ENCODE results near the gene PUM2.

Gene PUM2

GRCh38 chr2:20339012-20339411 lies 11.6 kb downstream of the PUM2 start:
- no peak for DNase-seq (ENCODE audit: low spot score)

GRCh38 chr2:20334605-20335203 lies 15.9 kb downstream of the PUM2 start:
- DNase-seq (ENCODE audit: low spot score), result no peak

GRCh38 chr2:20333738-20334137 lies 16.9 kb downstream of the PUM2 start:
- no peak for DNase-seq (ENCODE audit: low spot score)

- DNase-seq (ENCODE audit: low spot score), result no peak
Observed at GRCh38 chr2:20330192-20330591, 20.5 kb downstream of the PUM2 start.

GRCh38 chr2:20327370-20327769 lies 23.3 kb downstream of the PUM2 start:
- no peak for DNase-seq (ENCODE audit: low spot score)

- DNase-seq (ENCODE audit: low spot score), result peak; percentile 73
Observed at GRCh38 chr2:20326163-20326780, 24.4 kb downstream of the PUM2 start.

- no peak for DNase-seq (ENCODE audit: low spot score)
Observed at GRCh38 chr2:20322527-20323300, 27.9 kb downstream of the PUM2 start.

- no peak for DNase-seq (ENCODE audit: low spot score)
Observed at GRCh38 chr2:20317690-20318089, 33.0 kb downstream of the PUM2 start.

GRCh38 chr2:20317197-20317596 lies 33.4 kb downstream of the PUM2 start:
- no peak for DNase-seq (ENCODE audit: low spot score)

GRCh38 chr2:20314562-20315501 lies 35.8 kb downstream of the PUM2 start:
- no peak for DNase-seq (ENCODE audit: low spot score)

GRCh38 chr2:20313659-20314058 lies 37.0 kb downstream of the PUM2 start:
- DNase-seq (ENCODE audit: low spot score), result no peak

- no peak for DNase-seq (ENCODE audit: low spot score)
Observed at GRCh38 chr2:20309001-20309400, 41.6 kb downstream of the PUM2 start.

GRCh38 chr2:20307311-20307710 lies 43.3 kb downstream of the PUM2 start:
- no peak for DNase-seq (ENCODE audit: low spot score)

GRCh38 chr2:20304411-20304810 lies 46.2 kb downstream of the PUM2 start:
- no peak for DNase-seq (ENCODE audit: low spot score)

GRCh38 chr2:20303966-20304365 lies 46.7 kb downstream of the PUM2 start:
- no peak for DNase-seq (ENCODE audit: low spot score)

GRCh38 chr2:20302019-20302418 lies 48.6 kb downstream of the PUM2 start:
- DNase-seq (ENCODE audit: low spot score), result no peak

GRCh38 chr2:20300656-20301055 lies 50.0 kb downstream of the PUM2 start:
- DNase-seq (ENCODE audit: low spot score), result no peak

GRCh38 chr2:20299113-20299512 lies 51.5 kb downstream of the PUM2 start:
- DNase-seq (ENCODE audit: low spot score), result no peak

- DNase-seq (ENCODE audit: low spot score), result no peak
Observed at GRCh38 chr2:20294231-20294630, 56.4 kb downstream of the PUM2 start.

GRCh38 chr2:20292984-20293383 lies 57.7 kb downstream of the PUM2 start:
- no peak for DNase-seq (ENCODE audit: low spot score)

GRCh38 chr2:20291846-20292408 lies 58.7 kb downstream of the PUM2 start:
- DNase-seq (ENCODE audit: low spot score), result no peak

- peak; percentile 91 for DNase-seq (ENCODE audit: low spot score)
Observed at GRCh38 chr2:20291106-20291564, 59.5 kb downstream of the PUM2 start.

All from AG20443 (cell line).